K562 (cell line): Measurements from ENCODE around the gene NGRN. TPM values are rescaled to one million over a fixed set of nuclear protein-coding genes. Genes with fewer than 3 reads are reported as not detected.

ENCODE experiments used
- CC2D1A ChIP-seq: fragments of 450-650 bp; IDR thresholded peaks from 2 replicates; pipeline ENCODE4 v1.6.1; 2017; ENCODE audit warnings: mild to moderate bottlenecking
- CTBP1 ChIP-seq: fragments of 450-650 bp; IDR thresholded peaks from 2 replicates; pipeline ENCODE4 v1.6.1; 2016; ENCODE audit warnings: borderline replicate concordance
- FIP1L1 ChIP-seq: fragments of 200-400 bp; formaldehyde crosslinking; IDR thresholded peaks from 2 replicates; pipeline ENCODE4 v1.6.1; 2018; ENCODE audit warnings: mild to moderate bottlenecking, low read depth, low read length; ENCODE audit not compliant: poor library complexity, severe bottlenecking
- HNRNPUL1 ChIP-seq: fragments of 200-400 bp; formaldehyde crosslinking; IDR thresholded peaks from 2 replicates; pipeline ENCODE4 v1.6.1; 2017; ENCODE audit warnings: low read length
- RBFOX2 ChIP-seq: fragments of 200-400 bp; formaldehyde crosslinking; IDR thresholded peaks from 2 replicates; pipeline ENCODE4 v1.6.1; 2017; ENCODE audit warnings: low read depth, mild to moderate bottlenecking, low read length, moderate library complexity
- SMARCA4 ChIP-seq: fragments of 450-650 bp; IDR thresholded peaks from 2 replicates; pipeline ENCODE4 v1.6.1; 2016
- TSC22D4 ChIP-seq: fragments of 450-650 bp; IDR thresholded peaks from 2 replicates; pipeline ENCODE4 v1.6.1; 2016; ENCODE audit warnings: missing genetic modification characterization, missing biosample characterization, control low read depth
- ZFPM2 ChIP-seq: fragments of 250-450 bp; sonication (Bioruptor Pico); IDR thresholded peaks from 2 replicates; pipeline ENCODE4 v1.5.1; 2022; ENCODE audit warnings: mild to moderate bottlenecking
- ZNF324 ChIP-seq: fragments of 250-450 bp; sonication (Bioruptor Pico); IDR thresholded peaks from 2 replicates; pipeline ENCODE4 v1.4.0; 2020; ENCODE audit warnings: mild to moderate bottlenecking
- polyA plus RNA-seq, 8 experiments: library from polyadenylated mRNA; depleted of rRNA in 4 of 8; stranded (reverse) in 5 of 8; unstranded in 3 of 8; fragments of >200 nt; fragmentation: Nextera tagmentation in 2 of 8; fragmentation: Illumina TruSeq in 1 of 8; extraction: Ambion mirVana in 2 of 8; extraction: Trizol in 1 of 8; gene quantifications; 2 replicates each; pipeline versions ENCODE4 v1.2.1 to v1.2.3, GENCODE V29; 2011 to 2014; ENCODE audit warnings: inconsistent platforms in 1 of 8, missing spikeins in 1 of 8
- total RNA-seq, 7 experiments: library from RNA; depleted of rRNA in 6 of 7; stranded (reverse); fragments of >200 nt in 6 of 7; fragmentation: Illumina TruSeq in 2 of 7; extraction: Trizol in 2 of 7; gene quantifications; 2 replicates each; pipeline versions ENCODE4 v1.2.1 to v1.2.3, GENCODE V29; 2011 to 2021; ENCODE audit warnings: low replicate concordance in 1 of 7
- TF ChIP-seq, protein P1 (sequence below): fragments of 250-450 bp; sonication (Bioruptor Pico); IDR thresholded peaks from 2 replicates; pipeline ENCODE4 v1.8.0; 2022; ENCODE audit warnings: inconsistent platforms
- TF ChIP-seq, protein P2 (sequence below): sonication (generic); formaldehyde crosslinking; IDR thresholded peaks from 2 replicates; pipeline ENCODE4 v1.8.0; 2023; ENCODE audit warnings: missing genetic modification reagents, mild to moderate bottlenecking, borderline replicate concordance
- TF ChIP-seq, protein P3 (sequence below): sonication (generic); formaldehyde crosslinking; IDR thresholded peaks from 2 replicates; pipeline ENCODE4 v1.8.0; 2023; ENCODE audit warnings: mild to moderate bottlenecking, missing genetic modification reagents

NGRN gene
- total and polyA plus RNA-seq, 9 of the 15 experiments (the other 6 are each of a cell fraction or from before 2014, with no cell fraction given): 14.0 to 73.4 (median 60.0) TPM

DNA sequence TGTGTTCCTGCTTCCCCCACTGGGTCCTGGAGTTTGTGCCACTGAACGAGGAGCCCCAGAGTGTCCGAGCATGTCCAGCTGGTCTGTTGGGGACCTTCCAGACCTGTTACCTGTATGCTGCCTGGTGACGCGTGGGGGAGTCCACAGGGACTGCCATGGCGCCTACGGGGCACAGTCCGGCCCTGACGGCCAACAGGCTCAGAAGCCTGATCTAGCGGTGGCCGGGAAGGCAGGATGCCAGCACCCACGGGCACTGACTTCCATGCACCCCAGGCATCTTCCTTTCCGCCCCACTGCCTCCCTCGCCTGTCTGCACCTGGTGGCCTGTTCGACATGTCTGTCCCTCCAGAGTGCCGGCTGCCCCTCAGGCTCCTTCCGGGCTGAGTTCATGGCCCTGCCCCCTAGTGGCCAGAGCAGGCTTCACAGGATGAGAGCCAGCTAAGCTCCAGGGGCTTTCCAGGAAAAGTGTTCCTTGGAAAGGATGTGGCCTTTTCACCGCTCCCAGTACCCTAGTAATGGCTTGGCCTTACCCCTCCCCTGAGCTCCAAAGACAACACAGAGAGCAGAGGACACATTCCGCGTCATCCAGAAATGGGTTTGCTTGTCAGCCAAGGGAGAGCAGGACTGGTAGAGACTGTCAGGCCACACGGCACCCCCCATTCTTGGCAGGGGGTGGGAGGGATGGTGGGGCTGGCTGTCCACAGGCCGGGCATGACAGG is 35.7 kb downstream of the NGRN start (continued):
- TF ChIP-seq, protein P1, sequence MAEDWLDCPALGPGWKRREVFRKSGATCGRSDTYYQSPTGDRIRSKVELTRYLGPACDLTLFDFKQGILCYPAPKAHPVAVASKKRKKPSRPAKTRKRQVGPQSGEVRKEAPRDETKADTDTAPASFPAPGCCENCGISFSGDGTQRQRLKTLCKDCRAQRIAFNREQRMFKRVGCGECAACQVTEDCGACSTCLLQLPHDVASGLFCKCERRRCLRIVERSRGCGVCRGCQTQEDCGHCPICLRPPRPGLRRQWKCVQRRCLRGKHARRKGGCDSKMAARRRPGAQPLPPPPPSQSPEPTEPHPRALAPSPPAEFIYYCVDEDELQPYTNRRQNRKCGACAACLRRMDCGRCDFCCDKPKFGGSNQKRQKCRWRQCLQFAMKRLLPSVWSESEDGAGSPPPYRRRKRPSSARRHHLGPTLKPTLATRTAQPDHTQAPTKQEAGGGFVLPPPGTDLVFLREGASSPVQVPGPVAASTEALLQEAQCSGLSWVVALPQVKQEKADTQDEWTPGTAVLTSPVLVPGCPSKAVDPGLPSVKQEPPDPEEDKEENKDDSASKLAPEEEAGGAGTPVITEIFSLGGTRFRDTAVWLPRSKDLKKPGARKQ: no peak
- 0 out of 2 replicates have a peak, but pooled peaks have one; percentile 62 for TF ChIP-seq CC2D1A
- no peak for TF ChIP-seq ZFPM2
- TF ChIP-seq FIP1L1: peak; percentile 40
- TF ChIP-seq RBFOX2: peak; percentile 69
- no peak for TF ChIP-seq HNRNPUL1
- TF ChIP-seq CTBP1: peak; percentile 66; the same call in 1 of the 2 replicates
- TF ChIP-seq SMARCA4: no peak
- no peak for TF ChIP-seq ZNF324 (CRISPR knock-in tag)
- no peak for TF ChIP-seq TSC22D4 (tag)
- TF ChIP-seq, protein P2, sequence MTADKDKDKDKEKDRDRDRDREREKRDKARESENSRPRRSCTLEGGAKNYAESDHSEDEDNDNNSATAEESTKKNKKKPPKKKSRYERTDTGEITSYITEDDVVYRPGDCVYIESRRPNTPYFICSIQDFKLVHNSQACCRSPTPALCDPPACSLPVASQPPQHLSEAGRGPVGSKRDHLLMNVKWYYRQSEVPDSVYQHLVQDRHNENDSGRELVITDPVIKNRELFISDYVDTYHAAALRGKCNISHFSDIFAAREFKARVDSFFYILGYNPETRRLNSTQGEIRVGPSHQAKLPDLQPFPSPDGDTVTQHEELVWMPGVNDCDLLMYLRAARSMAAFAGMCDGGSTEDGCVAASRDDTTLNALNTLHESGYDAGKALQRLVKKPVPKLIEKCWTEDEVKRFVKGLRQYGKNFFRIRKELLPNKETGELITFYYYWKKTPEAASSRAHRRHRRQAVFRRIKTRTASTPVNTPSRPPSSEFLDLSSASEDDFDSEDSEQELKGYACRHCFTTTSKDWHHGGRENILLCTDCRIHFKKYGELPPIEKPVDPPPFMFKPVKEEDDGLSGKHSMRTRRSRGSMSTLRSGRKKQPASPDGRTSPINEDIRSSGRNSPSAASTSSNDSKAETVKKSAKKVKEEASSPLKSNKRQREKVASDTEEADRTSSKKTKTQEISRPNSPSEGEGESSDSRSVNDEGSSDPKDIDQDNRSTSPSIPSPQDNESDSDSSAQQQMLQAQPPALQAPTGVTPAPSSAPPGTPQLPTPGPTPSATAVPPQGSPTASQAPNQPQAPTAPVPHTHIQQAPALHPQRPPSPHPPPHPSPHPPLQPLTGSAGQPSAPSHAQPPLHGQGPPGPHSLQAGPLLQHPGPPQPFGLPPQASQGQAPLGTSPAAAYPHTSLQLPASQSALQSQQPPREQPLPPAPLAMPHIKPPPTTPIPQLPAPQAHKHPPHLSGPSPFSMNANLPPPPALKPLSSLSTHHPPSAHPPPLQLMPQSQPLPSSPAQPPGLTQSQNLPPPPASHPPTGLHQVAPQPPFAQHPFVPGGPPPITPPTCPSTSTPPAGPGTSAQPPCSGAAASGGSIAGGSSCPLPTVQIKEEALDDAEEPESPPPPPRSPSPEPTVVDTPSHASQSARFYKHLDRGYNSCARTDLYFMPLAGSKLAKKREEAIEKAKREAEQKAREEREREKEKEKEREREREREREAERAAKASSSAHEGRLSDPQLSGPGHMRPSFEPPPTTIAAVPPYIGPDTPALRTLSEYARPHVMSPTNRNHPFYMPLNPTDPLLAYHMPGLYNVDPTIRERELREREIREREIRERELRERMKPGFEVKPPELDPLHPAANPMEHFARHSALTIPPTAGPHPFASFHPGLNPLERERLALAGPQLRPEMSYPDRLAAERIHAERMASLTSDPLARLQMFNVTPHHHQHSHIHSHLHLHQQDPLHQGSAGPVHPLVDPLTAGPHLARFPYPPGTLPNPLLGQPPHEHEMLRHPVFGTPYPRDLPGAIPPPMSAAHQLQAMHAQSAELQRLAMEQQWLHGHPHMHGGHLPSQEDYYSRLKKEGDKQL (CRISPR knock-in tag): no peak
- TF ChIP-seq, protein P3, sequence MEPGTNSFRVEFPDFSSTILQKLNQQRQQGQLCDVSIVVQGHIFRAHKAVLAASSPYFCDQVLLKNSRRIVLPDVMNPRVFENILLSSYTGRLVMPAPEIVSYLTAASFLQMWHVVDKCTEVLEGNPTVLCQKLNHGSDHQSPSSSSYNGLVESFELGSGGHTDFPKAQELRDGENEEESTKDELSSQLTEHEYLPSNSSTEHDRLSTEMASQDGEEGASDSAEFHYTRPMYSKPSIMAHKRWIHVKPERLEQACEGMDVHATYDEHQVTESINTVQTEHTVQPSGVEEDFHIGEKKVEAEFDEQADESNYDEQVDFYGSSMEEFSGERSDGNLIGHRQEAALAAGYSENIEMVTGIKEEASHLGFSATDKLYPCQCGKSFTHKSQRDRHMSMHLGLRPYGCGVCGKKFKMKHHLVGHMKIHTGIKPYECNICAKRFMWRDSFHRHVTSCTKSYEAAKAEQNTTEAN: no peak
